Pons (tissue), 1 donor: ENCODE measurements around the gene SAMM50.

Experiments used
- DNase-seq: peaks from one replicate; pipeline ENCODE4 v3.0.0-alpha.2; 2016; ENCODE audit warnings: low spot score

SAMM50 gene

DNA sequence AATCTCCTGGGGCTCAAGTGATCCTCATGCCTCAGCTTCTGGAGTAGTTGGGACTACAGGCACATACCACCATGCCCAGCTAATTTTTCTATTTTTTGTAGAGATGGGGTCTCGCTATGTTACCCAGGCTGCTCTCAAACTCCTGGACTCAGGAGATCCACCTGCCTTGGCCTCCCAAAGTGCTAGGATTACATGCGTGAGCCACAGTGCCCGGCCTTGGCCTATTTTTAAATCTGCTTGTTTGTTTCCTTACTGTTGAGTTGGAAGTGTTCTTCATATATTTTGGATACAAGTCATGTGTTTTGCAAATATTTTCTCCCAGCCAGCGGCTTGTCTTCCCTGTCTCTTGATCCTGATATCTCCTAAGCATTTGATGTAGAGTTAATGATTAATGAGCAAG is 73.8 kb downstream of the SAMM50 start:
- DNase-seq = no peak

- DNase-seq = no peak
These were observed 74.9 kb downstream of the SAMM50 start for GRCh38 chr22:44030051-44030701.

- DNase-seq = no peak
These were observed 75.5 kb downstream of the SAMM50 start for GRCh38 chr22:44030702-44031082.

DNA sequence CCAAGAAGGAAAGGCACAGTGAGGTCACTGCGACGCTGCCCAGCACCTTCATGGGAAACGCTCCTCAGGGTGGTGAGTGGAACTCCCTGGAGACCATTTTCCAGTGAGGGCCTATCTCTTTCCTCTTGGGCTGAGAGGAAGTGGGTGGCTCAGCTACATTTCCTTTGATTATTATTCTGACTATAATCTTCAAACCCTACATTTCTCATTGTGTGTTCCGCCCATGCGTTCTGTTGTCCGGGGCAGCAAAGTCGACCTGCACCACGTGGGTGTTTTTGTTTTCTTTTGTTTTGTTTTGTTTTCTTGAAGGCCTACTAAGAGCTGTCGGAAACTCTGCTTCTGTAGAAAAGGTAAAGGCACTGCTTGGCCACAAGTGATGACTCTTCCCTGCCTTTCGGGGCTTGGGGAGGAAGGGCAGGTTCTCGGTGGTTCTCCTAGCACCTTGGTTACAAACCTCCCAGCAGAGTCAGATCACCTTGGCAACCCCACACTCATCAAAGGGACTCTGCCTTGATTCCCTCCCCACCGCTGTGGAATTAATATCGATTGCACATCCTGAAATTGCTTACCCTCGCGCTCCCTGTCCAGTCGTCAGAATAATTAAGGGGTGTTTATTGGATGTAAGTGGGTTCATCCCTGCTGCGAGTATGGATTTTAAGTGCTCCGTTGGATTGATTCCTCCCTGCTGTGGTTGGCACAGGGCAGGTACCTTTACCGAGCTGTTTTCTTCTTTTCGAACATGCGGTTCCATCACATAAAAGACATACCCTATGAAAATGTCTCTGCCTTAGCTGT is 76.1 kb downstream of the SAMM50 start:
- no peak for DNase-seq

DNA sequence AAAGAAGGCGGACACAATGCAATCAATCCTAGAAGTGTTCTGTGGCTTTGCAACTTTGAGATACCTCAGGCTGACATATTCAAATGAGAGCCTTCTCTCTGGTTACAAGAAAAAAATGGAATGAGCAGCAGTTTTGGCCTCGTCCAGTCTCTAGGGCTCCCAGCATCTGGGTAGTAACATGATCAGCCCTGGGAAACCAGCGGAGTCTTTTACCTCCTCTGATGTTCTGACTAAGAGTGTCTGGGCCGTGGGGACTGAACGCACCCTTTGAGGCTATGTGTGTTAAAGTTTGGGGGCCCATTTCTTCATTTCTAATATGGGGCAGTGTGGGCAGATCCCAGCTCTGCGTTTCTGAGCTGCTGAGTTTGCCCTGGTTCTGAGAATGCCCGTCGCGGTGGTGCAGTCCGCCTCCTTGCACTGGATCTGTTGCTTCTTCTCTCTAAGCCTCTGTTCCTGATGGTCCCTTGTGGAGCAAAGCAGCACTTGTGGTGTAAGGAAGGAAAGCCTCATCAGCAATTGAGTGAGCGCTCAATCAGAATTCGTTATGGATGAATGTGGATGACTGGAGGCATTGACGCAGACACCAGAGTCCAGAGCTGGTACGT is 77.0 kb downstream of the SAMM50 start:
- no peak for DNase-seq

DNA sequence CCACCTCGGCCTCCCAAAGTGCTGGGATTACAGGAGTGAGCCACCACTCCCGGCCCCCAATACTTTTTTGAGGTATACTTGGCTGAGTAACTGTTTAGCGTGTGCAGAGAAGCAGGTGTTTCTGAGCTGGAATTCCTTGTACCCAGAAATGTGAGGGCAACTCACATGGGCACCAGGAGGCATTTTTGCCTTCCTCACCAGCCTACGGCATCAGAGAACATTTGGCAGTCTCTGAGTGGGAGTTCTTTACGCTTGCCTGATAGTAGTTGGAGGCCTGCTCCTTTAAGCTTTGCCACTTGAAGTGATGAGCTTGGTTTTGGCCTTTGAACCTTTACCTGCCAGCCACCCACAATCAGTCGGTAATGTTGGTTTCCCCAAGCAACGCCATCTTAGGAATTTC is 78.0 kb downstream of the SAMM50 start:
- no peak for DNase-seq

GRCh38 chr22:44033694-44034093 is 78.5 kb downstream of the SAMM50 start:
- no peak for DNase-seq

DNA sequence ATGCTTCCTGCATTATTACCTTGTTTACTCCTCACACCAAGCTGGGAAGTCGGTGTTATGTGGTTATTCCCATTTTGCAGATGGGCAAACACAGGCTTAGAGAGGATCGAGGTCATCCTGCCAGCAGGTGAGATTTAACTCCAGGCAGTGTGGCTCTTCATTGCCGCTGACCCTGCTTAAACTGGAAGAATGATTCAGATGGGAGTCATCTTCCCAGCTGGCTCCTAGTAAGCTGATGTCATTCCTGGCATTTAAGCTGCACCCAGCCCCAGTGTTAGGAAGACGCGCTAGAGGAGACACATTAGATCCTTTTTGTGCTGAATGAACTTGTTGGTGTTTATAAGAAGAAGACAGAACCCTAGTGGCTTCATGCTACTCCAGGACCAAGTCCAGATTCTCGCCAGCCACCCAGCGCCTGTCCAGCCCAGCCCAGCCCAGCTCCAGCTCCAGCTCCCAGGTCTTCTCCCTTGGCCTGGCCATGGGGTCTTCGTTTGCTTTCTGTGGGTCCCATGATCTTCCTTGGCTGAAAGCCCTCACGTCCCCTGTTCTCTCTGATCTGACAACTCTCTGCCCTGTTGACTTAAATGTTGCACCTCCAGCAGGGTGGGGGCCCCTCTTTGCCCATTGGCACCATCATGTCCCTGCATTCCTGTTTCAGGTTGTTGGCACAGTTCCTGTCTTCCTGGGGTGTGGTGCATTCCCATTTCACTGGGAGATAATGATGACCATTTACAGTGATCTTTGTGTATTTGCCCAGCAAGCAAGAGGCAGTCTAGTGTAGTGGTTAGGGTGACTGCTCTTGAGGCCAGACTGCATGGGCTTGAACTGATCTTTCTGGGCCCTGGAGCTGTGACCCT is 82.5 kb downstream of the SAMM50 start:
- DNase-seq = no peak

- no peak for DNase-seq
These were observed 84.4 kb downstream of the SAMM50 start for GRCh38 chr22:44039566-44040171.

GRCh38 chr22:44042249-44043218 is 87.3 kb downstream of the SAMM50 start:
- no peak for DNase-seq

DNA sequence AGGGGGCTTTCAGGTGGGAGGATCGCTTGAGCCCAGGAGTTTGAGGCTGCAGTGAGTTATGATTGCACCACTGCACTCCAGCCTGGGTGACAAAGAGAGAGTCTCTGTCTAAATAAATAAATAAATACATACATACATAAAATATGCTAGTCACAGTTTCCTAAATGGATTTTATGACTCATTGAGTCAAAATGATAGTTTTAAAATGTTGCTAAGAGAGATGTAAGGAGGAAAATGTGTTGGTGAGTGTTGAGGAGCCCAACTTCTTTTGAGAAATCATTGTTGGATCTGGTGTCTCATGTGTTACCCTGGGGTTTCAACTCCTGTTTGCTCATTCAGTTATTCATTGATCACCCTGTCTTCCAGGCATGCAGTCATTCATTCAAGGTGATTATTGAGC is 89.9 kb downstream of the SAMM50 start:
- no peak for DNase-seq
